Measurements from ENCODE around the gene SCAI. TPM values are rescaled to one million over a fixed set of nuclear protein-coding genes. Genes with fewer than 3 reads are reported as not detected.

SCAI gene
- total RNA-seq (10 to 100 TPM; 11.1 to 39.9 TPM), polyA plus RNA-seq (1 to 10 TPM; 1.4 to 5.0 TPM)
- long read RNA-seq, donor 1, full-length matches to known transcripts = 1 of 1 reads
- long read RNA-seq, donor 1, partial matches to known transcripts = 0 of 1 reads
- long read RNA-seq, donor 1, other reads (novel, unspliced or antisense) = 0 of 1 reads
- long read RNA-seq, donor 2 = 0 reads
- long read RNA-seq, donor 3 = 0 reads
- long read RNA-seq, donor 4, partial matches to known transcripts = 0 of 1 reads
- long read RNA-seq, donor 4, other reads (novel, unspliced or antisense) = 0 of 1 reads
- long read RNA-seq, donor 5, full-length matches to known transcripts = 1 of 1 reads
- long read RNA-seq, donor 5, partial matches to known transcripts = 0 of 1 reads
- long read RNA-seq, donor 5, other reads (novel, unspliced or antisense) = 0 of 1 reads

DNA sequence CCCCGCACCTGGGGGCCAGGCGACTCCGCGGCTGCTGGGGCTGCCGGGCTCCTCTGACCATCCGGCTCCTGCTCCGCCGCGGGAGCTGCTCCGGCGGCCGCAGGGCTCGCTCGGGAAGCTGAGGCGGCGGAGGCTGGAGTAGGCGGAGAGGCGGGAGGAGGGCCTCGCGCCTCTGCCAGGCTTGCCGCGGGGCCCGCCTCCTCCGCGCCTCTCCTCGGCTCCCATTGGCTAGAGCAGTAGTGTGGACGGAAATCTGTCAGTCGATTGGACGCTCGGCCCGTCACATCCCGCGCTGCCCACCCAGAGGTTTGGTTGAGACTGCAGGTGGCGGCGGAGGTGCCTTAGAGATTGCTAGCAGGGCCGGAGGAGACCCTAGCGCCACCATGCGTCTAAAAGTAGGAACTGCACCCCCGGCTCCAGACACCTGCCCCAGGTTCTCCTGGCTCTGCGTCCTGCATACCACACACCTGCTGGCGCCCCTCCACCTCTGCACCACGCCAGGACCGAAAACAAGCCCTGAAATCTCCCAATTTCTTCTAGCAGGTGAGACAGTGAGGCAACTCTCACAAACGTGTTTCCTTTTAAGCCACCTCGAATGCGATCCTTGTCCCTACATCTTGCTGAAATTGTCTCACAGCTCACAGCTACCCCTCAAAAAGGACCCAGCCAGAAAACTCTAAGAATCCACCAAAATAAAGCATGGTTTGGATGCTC is at the start of gene SCAI:
SCAI (minus strand) TSS at position 152 of the 714 bp plus-strand sequence; CDS start at position 61, 91 bp downstream.
- Histone ChIP-seq H3K27ac (ENCODE audit: low read depth in 1 of 2, low read length in 1 of 2) (peak within 1 kb of the TSS in 1 of 2 donors; percentile 13), H3K4me1 (ENCODE audit: control insufficient read depth in 5 of 5, insufficient read depth in 5 of 5, low read length in 5 of 5) (peaks cover 0 to 9% (median 2%) of the 10 kb centered on the region in 5 donors), H3K36me3 (ENCODE audit: control insufficient read depth in 4 of 4, insufficient read depth in 4 of 4, low read length in 4 of 4) (peaks cover 0 to 3% (median 0%) of the 10 kb centered on the region in 4 donors), H3K27me3 (ENCODE audit: control insufficient read depth in 3 of 3, insufficient read depth in 3 of 3, low read length in 2 of 3) (no peaks in the 10 kb centered on the region), H3K9me3 (ENCODE audit: control insufficient read depth in 4 of 4, insufficient read depth in 3 of 4, low read length in 3 of 4) (no peaks in the 10 kb centered on the region), H3K4me3 (peak within 1 kb of the TSS; percentile 57), H3K9ac (ENCODE audit: insufficient read depth in 1 of 2, low read length in 2 of 2) (peak within 1 kb of the TSS; percentile 45 to 56)
- ATAC-seq (ENCODE audit: insufficient read depth, low FRiP score) = peak; percentile 98
- TF ChIP-seq, protein P1, sequence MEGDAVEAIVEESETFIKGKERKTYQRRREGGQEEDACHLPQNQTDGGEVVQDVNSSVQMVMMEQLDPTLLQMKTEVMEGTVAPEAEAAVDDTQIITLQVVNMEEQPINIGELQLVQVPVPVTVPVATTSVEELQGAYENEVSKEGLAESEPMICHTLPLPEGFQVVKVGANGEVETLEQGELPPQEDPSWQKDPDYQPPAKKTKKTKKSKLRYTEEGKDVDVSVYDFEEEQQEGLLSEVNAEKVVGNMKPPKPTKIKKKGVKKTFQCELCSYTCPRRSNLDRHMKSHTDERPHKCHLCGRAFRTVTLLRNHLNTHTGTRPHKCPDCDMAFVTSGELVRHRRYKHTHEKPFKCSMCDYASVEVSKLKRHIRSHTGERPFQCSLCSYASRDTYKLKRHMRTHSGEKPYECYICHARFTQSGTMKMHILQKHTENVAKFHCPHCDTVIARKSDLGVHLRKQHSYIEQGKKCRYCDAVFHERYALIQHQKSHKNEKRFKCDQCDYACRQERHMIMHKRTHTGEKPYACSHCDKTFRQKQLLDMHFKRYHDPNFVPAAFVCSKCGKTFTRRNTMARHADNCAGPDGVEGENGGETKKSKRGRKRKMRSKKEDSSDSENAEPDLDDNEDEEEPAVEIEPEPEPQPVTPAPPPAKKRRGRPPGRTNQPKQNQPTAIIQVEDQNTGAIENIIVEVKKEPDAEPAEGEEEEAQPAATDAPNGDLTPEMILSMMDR (IDR thresholded peaks at IDR 0.05; ENCODE audit: control extremely low read depth, extremely low read depth) = peak; percentile 98
- 0 to 1% methylated on average over 46 of the region's 46 CpGs for WGBS, 2 donors
- peak; percentile 99 for DNase-seq

DNA sequence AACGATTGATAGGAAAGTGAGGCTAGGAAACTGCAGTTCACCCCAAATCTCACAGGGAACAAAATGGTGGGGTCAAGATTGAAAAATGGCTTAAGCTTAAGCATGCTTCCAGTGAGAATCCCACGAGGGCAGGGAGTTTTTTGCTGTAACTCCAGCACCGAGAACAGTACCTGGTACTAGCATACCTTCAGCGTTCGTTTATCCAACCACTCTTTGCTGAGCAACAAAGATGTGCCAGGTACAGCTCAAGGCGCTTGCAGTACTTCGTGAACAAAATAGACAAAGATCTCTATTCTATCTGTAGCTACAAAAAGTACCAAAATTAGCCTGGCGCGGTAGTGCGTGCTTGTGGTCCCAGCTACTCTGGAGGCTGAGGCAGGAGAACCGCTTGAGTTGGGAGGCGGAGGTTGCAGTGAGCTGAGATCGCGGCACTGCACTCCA is 47.1 kb upstream of the SCAI start:
- DNase-seq = peak in 1 of 3 donors; percentile 31

DNA sequence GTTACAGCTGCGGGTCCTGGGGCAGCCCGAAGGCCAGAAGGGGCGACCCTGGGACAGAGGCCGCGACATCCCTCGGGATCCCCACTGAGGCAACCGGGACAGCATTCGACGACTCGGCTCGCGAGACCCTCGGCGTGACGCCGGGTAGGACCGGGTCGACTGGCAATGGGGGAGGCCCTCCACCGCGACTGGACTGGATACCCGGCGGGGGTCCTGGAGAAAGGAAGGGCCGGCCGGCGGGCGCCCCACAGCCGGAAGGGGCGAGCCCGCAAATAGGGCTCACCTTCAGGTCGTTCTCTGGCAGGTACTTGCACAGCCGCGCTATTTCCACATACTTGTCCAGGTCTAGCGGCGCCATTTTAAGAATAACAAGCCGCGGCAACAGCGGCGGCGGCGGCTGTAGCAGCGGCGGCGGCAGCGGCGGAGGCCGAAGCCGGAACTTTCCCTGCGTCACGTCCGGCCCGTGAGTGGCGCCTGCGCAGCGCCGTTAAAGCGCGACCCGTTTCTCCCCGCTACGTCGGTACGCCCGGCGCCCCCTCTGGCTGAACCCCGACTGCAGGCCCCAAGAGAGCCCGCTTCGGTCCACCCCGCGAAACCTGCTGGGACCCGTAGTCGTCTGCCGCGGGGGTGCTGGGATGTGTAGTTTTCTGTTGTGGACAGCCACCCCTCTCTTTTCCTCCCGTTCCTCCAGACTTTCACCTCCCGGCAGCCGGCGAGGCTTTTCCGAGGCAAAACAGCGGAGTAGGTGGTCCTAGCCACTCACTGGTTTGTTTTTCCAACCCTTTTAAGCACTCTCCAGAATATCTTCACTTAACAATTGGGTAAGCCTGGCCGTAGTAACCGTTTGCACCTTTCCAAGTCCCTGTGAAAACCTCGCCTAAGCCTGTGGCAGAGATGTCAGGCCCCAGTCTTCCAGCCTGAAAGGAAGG is 46.3 kb upstream of the SCAI start, which contains the start of gene PPP6C:
PPP6C (minus strand) TSS at position 443 of the 929 bp plus-strand sequence; CDS start at position 358, 85 bp downstream.
- H3K36me3 ChIP-seq (ENCODE audit: control insufficient read depth in 4 of 4, insufficient read depth in 4 of 4, low read length in 4 of 4) = peaks cover 0 to 4% (median under 1%) of the 10 kb centered on the region in 4 donors
- peaks cover 0 to 13% (median 8%) of the 10 kb centered on the region in 5 donors for H3K4me1 ChIP-seq (ENCODE audit: control insufficient read depth in 5 of 5, insufficient read depth in 5 of 5, low read length in 5 of 5)
- H3K9ac ChIP-seq (ENCODE audit: insufficient read depth in 1 of 2, low read length in 2 of 2) = peak within 1 kb of the TSS; percentile 83 to 96
- DNase-seq = peak; percentile 98 to 99 (median 98)
- ATAC-seq (ENCODE audit: insufficient read depth, low FRiP score) = peak; percentile 99
- H3K4me3 ChIP-seq = peak within 1 kb of the TSS; percentile 95
- TF ChIP-seq, protein P1 (IDR thresholded peaks at IDR 0.05; ENCODE audit: control extremely low read depth, extremely low read depth) = peak; percentile 52
- WGBS, 2 donors = 0% methylated on average over 81 to 82 of the region's 82 CpGs
- no peaks in the 10 kb centered on the region for H3K27me3 ChIP-seq (ENCODE audit: control insufficient read depth in 3 of 3, insufficient read depth in 3 of 3, low read length in 2 of 3)
- no peaks in the 10 kb centered on the region for H3K9me3 ChIP-seq (ENCODE audit: control insufficient read depth in 4 of 4, insufficient read depth in 3 of 4, low read length in 3 of 4)
- H3K27ac ChIP-seq (ENCODE audit: low read depth in 1 of 2, low read length in 1 of 2) = peak within 1 kb of the TSS; percentile 94 to 95

More for the DNA sequence above, 47.1 kb upstream of the SCAI start:
- Histone ChIP-seq H3K9ac (ENCODE audit: insufficient read depth in 1 of 2, low read length in 2 of 2) (peak overlapping the region; percentile 80 to 83), H3K27ac (ENCODE audit: low read depth in 1 of 2, low read length in 1 of 2) (peak overlapping the region; percentile 94 to 95), H3K4me1 (ENCODE audit: control insufficient read depth in 5 of 5, insufficient read depth in 5 of 5, low read length in 5 of 5) (peaks cover 0 to 13% (median 8%) of the 10 kb centered on the region in 5 donors), H3K27me3 (ENCODE audit: control insufficient read depth in 3 of 3, insufficient read depth in 3 of 3, low read length in 2 of 3) (no peaks in the 10 kb centered on the region), H3K9me3 (ENCODE audit: control insufficient read depth in 4 of 4, insufficient read depth in 3 of 4, low read length in 3 of 4) (no peaks in the 10 kb centered on the region), H3K36me3 (ENCODE audit: control insufficient read depth in 4 of 4, insufficient read depth in 4 of 4, low read length in 4 of 4) (peaks cover 0 to 4% (median under 1%) of the 10 kb centered on the region in 4 donors), H3K4me3 (peak overlapping the region; percentile 95)
- ATAC-seq (ENCODE audit: insufficient read depth, low FRiP score) = no peak
- WGBS, 2 donors = 53 to 69% methylated on average over 14 of the region's 14 CpGs
- TF ChIP-seq, protein P1 (IDR thresholded peaks at IDR 0.05; ENCODE audit: control extremely low read depth, extremely low read depth) = no peak
